Omental fat pad (tissue), 4 donors: ENCODE measurements around the gene ARHGEF39. TPM values are rescaled to one million over a fixed set of nuclear protein-coding genes. Genes with fewer than 3 reads are reported as not detected.
A peak's percentile ranks its signal among the peaks of the same experiment; 100 is the strongest.

Source experiments
- ATAC-seq: fragments of 150-250 bp; one replicate; pipeline ENCODE4 v1.9.1; 2016; ENCODE audit warnings: mild to moderate bottlenecking, moderate library complexity; ENCODE audit not compliant: low FRiP score
- DNase-seq: peaks from one replicate; pipeline ENCODE4 v3.0.0-alpha.2; 2019; ENCODE audit warnings: low spot score
- total RNA-seq, 4 donors: library from RNA; depleted of rRNA; stranded (reverse); fragments of >200 nt; gene quantifications; one replicate each; pipeline ENCODE4 v1.1.0, GENCODE V29; 2016
- TF ChIP-seq, protein P1 (sequence below), 3 donors: fragments of 450-650 bp; IDR thresholded peaks; one replicate each; pipeline ENCODE4 v1.5.1; 2016 to 2017; ENCODE audit warnings: antibody characterized with exemption in 3 of 3, mild to moderate bottlenecking in 3 of 3, moderate library complexity in 2 of 3

ARHGEF39 gene, protein sequence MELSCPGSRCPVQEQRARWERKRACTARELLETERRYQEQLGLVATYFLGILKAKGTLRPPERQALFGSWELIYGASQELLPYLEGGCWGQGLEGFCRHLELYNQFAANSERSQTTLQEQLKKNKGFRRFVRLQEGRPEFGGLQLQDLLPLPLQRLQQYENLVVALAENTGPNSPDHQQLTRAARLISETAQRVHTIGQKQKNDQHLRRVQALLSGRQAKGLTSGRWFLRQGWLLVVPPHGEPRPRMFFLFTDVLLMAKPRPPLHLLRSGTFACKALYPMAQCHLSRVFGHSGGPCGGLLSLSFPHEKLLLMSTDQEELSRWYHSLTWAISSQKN
- 1 to 10 TPM in 1 of 4 donors, under 1 TPM in 2, not detected in 1; 0.36 to 2.8 (median 0.65) TPM for total RNA-seq

DNA sequence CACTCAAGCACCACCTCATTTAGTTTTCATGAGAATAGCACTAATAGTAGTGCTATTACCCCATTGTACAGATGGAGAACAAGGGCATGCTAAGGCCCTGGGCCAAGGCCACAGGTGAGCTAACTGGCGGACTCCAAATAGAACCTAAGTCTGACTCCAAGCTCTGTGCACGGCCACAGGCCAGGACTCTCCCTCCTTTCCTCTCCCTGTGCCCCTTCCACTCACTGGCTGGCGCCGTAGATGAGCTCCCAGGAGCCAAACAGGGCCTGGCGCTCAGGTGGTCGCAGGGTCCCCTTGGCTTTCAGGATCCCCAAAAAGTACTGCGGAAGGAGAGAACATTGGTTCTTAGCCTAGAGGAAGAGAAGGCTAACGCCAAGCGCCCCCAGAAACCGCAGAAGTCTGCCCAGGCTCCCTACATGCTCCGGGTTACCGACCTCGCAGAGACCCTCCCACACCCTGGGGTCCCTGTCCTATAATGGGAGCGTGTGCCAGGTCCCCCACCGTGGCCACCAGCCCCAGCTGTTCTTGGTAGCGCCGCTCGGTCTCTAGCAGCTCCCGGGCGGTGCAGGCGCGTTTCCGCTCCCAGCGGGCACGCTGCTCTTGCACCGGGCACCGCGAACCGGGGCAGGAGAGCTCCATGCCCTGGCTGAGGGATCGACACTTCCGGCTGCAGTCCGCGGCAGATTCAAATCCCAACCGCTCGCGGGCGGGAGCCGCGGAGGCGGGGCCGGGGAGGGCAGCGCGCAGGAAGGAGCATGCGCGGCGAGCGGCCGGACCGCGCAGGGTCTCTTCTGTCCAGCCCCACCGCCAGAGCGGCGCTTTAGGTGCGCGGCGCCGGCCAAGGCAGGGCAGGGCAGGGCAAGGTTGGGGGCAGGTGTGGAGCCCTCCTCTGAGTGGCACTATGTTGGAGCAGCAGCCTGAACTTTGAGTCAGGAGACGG is at the start of gene ARHGEF39:
ARHGEF39 (minus strand) TSS at position 665 of the 940 bp plus-strand sequence; CDS start at position 639, 26 bp downstream.
- TF ChIP-seq, protein P1, sequence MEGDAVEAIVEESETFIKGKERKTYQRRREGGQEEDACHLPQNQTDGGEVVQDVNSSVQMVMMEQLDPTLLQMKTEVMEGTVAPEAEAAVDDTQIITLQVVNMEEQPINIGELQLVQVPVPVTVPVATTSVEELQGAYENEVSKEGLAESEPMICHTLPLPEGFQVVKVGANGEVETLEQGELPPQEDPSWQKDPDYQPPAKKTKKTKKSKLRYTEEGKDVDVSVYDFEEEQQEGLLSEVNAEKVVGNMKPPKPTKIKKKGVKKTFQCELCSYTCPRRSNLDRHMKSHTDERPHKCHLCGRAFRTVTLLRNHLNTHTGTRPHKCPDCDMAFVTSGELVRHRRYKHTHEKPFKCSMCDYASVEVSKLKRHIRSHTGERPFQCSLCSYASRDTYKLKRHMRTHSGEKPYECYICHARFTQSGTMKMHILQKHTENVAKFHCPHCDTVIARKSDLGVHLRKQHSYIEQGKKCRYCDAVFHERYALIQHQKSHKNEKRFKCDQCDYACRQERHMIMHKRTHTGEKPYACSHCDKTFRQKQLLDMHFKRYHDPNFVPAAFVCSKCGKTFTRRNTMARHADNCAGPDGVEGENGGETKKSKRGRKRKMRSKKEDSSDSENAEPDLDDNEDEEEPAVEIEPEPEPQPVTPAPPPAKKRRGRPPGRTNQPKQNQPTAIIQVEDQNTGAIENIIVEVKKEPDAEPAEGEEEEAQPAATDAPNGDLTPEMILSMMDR (IDR thresholded peaks at IDR 0.05), result no peak
- ATAC-seq, result peak; percentile 87

DNA sequence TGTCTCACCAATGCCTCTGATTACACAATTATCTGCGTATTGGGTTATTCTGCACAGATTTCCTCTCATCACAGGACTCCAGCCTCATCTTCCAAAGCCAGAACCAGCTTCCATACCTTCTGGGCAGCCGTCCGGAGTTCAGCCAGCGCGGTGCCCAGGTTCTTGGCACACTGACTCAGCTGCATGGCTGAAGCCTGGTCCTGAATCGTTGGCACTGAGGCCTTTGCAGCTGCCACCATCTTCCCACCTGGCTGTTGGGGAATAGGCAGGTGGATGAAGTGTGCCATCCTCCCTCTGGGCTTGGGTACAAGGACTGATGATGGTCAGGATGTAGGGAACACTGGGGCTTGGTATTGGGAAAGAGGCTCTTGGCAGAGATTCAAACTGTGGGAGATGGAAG is 49.1 kb upstream of the ARHGEF39 start:
- ATAC-seq (no peak), DNase-seq (no peak)
- TF ChIP-seq, protein P1 (IDR thresholded peaks at IDR 0.05), result no peak

More for the DNA sequence above, at the start of gene ARHGEF39:
- no peak for DNase-seq

DNA sequence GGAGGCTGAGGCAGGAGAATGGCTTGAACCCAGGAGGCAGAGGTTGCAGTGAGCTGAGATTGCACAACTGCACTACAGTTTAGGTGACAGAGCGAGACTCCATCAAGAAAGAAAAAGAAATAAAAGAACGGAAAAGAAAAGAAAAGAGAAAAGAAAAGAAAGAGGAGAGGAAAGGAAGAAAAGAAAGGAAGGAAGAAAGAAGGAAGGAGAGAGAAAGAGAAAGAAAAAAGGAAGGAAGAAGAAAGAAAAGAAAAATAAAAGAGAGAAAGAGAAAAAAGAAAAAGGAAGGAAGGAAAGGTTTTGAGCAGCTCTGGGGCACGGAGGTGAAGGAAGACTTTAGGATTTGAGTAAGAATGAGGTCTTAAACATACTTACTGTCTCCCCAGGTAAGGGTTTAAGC is 48.6 kb upstream of the ARHGEF39 start:
- no peak for DNase-seq
- TF ChIP-seq, protein P1 (IDR thresholded peaks at IDR 0.05), result no peak
- ATAC-seq, result no peak

DNA sequence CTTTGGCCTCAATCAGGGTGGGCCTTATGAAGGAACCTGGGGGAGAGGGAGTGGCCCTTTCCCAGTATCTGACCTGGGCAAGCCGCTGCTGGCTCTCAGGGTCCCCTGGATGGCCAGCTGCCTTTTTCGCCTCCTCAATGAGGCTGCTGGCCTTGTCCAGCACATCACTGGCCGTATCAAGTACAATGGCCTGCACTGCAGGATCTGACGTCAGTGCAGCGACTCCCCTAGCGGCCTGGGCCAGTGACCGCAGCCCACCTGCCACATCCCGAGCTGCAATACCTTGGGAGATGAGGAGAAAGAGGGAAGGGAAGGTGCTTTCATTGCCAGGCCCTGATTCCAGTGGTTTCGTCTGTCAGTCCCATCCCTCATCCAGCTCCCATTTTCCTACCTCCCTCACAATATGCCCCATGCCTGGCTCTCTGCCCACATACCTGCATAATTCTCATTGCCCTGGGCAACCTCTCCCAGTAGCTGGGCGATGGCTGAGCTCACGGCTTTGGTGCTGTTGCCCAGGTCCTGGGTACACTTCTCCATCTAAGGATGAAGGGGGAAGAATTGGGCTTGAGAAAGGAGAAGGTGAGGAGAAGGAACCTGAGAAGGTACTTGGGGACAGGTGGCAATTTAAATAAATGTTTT is 47.9 kb upstream of the ARHGEF39 start:
- ATAC-seq (no peak), DNase-seq (no peak)
- TF ChIP-seq, protein P1 (IDR thresholded peaks at IDR 0.05), result no peak

DNA sequence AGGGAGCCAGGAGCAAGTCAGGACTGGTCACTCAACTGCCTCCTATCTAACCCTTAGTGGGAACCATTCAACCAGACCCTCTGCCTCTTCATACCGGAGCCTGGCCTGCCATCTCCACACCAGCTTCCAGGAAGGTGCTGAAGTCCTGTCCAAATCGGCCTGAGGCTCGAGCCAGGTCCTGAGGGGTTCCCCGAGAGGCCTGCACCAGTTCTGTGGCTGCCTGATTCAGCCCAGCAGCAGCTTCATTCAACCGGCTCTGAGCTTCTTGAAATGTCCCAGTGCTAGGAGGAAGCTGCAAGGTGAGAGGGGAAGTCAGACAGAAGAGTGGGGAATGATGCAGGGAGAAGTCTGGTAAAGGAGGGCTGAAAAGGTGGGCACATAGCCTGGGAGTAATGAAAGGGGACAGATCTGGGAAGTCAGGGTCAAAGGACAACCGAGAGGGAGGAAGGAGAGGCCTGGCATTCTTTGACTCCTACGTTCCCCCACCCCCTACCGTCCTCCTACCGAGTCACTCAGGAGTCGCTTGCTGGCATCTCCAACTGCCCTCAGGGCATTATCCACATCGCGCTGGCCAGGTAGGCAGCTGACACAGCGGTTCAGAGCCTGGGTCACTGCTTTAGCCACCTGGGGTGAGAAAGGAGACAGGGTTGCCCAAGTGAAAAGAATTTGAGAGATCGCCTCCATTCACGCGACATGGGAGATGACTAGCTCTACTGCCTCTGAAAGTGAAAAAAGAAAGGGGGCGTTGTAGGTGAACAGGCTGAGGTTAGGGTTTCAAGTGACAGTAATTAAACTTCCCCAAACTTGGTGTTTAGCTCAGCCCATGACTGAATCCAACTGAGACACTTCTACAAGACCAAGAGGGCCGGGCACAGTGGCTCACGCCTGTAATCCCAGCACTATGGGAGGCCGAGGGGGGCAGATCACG is 46.8 kb upstream of the ARHGEF39 start:
- TF ChIP-seq, protein P1 (IDR thresholded peaks at IDR 0.05), result no peak
- ATAC-seq (no peak), DNase-seq (no peak)
